Retinal pigment epithelial cell (primary cell): ENCODE data around the gene BSN.
A peak's percentile ranks its signal among the peaks of the same experiment; 100 is the strongest.

Experiments used
- DNase-seq: peaks from one replicate; pipeline ENCODE4 v3.0.0-alpha.2; 2010; ENCODE audit warnings: low read depth
- H3K4me3 ChIP-seq: 2 replicates; pipeline ENCODE4 v1.5.1; 2011; ENCODE audit warnings: mild to moderate bottlenecking, low read length, control low read depth, moderate library complexity
- CTCF ChIP-seq: conservative IDR thresholded peaks from 2 replicates; pipeline ENCODE4 v1.5.1; 2011; ENCODE audit warnings: low read depth, low read length, control low read depth, inconsistent platforms

The BSN gene

GRCh38 chr3:49534581-49535441 lies 19.5 kb upstream of the BSN start:
- no peak overlapping the region for H3K4me3 ChIP-seq
- no peak for TF ChIP-seq CTCF
- DNase-seq = no peak

- no peak overlapping the region for H3K4me3 ChIP-seq
- no peak for DNase-seq
- no peak for TF ChIP-seq CTCF
Measured at GRCh38 chr3:49535971-49536874, 18.1 kb upstream of the BSN start.

GRCh38 chr3:49536875-49537533 lies 17.3 kb upstream of the BSN start:
- no peak for DNase-seq
- H3K4me3 ChIP-seq = no peak overlapping the region
- TF ChIP-seq CTCF = no peak

- peak overlapping the region; percentile 58 for H3K4me3 ChIP-seq
- TF ChIP-seq CTCF = peak; percentile 78
- DNase-seq = peak; percentile 66
Measured at GRCh38 chr3:49539659-49540560, 14.4 kb upstream of the BSN start.

GRCh38 chr3:49552087-49552486 lies 2.2 kb upstream of the BSN start:
- no peak for DNase-seq
- no peak for TF ChIP-seq CTCF

GRCh38 chr3:49553324-49553691 lies 969 bp upstream of the BSN start:
- H3K4me3 ChIP-seq = peak overlapping the region; percentile 70
- TF ChIP-seq CTCF = no peak
- no peak for DNase-seq

More at GRCh38 chr3:49552087-49552486, 2.2 kb upstream of the BSN start:
- H3K4me3 ChIP-seq = no peak overlapping the region
